Progenitor cell of endocrine pancreas (in vitro differentiated cells): ENCODE measurements around the gene AGTR1. TPM values are rescaled to one million over a fixed set of nuclear protein-coding genes. Genes with fewer than 3 reads are reported as not detected.

Experiments
- DNase-seq: peaks from one replicate; pipeline ENCODE4 v3.0.0; 2021; ENCODE audit warnings: low spot score; ENCODE audit not compliant: unreplicated experiment
- H3K27ac Mint-ChIP-seq: 2 replicates; pipeline ENCODE4 v1.8.0; 2021; ENCODE audit warnings: mild to moderate bottlenecking, moderate library complexity, mixed read lengths
- H3K27me3 Mint-ChIP-seq: 2 replicates; pipeline ENCODE4 v1.8.0; 2021; ENCODE audit warnings: mixed read lengths
- H3K36me3 Mint-ChIP-seq: 2 replicates; pipeline ENCODE4 v1.8.0; 2022; ENCODE audit warnings: mixed read lengths; ENCODE audit not compliant: insufficient read depth
- H3K4me1 Mint-ChIP-seq: 2 replicates; pipeline ENCODE4 v1.8.0; 2021; ENCODE audit warnings: low read depth, mixed read lengths
- H3K4me3 Mint-ChIP-seq: 2 replicates; pipeline ENCODE4 v1.8.0; 2021; ENCODE audit warnings: low read depth, mild to moderate bottlenecking, moderate library complexity, mixed read lengths
- H3K9me3 Mint-ChIP-seq: 2 replicates; pipeline ENCODE4 v1.8.0; 2021; ENCODE audit warnings: low read depth, mixed read lengths
- total RNA-seq: library from RNA; stranded (reverse); gene quantifications from 2 replicates; pipeline ENCODE4 v1.2.1, GENCODE V29; 2021
- TF ChIP-seq, protein P1 (sequence below): fragments of 200-600 bp; sonication (generic); IDR thresholded peaks from one replicate; pipeline ENCODE4 v1.5.0; 2021; ENCODE audit warnings: antibody characterized with exemption, mild to moderate bottlenecking; ENCODE audit not compliant: unreplicated experiment

Gene AGTR1
- total RNA-seq, 1 donor from 2014 or later = 8.2 TPM

DNA sequence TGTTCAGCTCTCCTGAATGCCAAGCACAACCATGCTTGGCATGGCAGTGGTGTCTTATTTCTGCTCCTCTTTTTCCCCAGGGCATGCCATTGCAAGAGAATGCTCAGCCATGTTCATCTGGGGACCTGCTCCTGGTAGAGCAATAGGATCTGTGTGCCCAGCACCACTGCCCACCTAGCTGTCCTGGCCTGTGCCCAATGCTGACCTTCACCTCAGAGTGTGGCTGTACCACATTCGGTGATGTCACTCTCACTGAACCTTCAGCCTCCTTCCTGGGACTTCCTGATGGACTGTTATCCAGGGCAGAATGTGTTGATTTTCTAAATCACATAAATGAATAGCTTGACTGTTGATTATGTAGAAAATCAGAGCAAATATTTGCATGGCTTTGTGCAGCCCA lies 42.0 kb downstream of the AGTR1 start:
- Mint-ChIP-seq H3K27ac (no peak overlapping the region), H3K4me3 (no peak overlapping the region)
- DNase-seq = no peak

DNA sequence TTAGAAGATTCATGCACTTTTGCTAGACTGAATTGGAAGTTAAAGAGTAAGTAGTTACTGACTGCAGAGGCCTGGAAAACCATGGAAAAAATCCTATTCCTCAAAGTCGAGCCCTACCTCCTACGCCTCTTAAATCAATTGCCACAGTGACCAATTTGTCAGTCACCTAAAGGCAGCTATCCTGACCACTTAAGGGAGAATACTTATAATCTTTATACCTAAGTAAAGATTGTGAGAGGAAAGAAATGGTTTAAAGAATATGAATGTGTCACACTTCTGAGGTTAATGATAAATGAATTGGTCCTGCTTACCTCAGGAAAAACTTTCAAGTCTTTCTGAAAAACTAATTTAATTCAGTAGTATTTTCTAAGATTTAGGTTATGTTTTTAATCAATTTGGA lies 42.6 kb downstream of the AGTR1 start:
- DNase-seq = no peak
- Mint-ChIP-seq H3K4me3 (no peak overlapping the region), H3K27me3 (no peaks in the 10 kb centered on the region), H3K27ac (no peak overlapping the region), H3K9me3 (no peaks in the 10 kb centered on the region), H3K4me1 (peaks cover 3% of the 10 kb centered on the region), H3K36me3 (peaks cover 2% of the 10 kb centered on the region)
- TF ChIP-seq, protein P1, sequence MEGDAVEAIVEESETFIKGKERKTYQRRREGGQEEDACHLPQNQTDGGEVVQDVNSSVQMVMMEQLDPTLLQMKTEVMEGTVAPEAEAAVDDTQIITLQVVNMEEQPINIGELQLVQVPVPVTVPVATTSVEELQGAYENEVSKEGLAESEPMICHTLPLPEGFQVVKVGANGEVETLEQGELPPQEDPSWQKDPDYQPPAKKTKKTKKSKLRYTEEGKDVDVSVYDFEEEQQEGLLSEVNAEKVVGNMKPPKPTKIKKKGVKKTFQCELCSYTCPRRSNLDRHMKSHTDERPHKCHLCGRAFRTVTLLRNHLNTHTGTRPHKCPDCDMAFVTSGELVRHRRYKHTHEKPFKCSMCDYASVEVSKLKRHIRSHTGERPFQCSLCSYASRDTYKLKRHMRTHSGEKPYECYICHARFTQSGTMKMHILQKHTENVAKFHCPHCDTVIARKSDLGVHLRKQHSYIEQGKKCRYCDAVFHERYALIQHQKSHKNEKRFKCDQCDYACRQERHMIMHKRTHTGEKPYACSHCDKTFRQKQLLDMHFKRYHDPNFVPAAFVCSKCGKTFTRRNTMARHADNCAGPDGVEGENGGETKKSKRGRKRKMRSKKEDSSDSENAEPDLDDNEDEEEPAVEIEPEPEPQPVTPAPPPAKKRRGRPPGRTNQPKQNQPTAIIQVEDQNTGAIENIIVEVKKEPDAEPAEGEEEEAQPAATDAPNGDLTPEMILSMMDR = no peak

More for the DNA sequence above, 42.0 kb downstream of the AGTR1 start:
- TF ChIP-seq, protein P1 = no peak
- no peaks in the 10 kb centered on the region for H3K27me3 Mint-ChIP-seq
- H3K36me3 Mint-ChIP-seq = peaks cover 2% of the 10 kb centered on the region
- peaks cover 3% of the 10 kb centered on the region for H3K4me1 Mint-ChIP-seq
- H3K9me3 Mint-ChIP-seq = no peaks in the 10 kb centered on the region

DNA sequence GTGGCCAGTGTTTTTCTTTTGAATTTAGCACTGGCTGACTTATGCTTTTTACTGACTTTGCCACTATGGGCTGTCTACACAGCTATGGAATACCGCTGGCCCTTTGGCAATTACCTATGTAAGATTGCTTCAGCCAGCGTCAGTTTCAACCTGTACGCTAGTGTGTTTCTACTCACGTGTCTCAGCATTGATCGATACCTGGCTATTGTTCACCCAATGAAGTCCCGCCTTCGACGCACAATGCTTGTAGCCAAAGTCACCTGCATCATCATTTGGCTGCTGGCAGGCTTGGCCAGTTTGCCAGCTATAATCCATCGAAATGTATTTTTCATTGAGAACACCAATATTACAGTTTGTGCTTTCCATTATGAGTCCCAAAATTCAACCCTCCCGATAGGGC lies 43.5 kb downstream of the AGTR1 start:
- Mint-ChIP-seq H3K4me3 (no peak overlapping the region), H3K4me1 (peaks cover 3% of the 10 kb centered on the region), H3K27ac (no peak overlapping the region), H3K36me3 (peaks cover 2% of the 10 kb centered on the region), H3K27me3 (no peaks in the 10 kb centered on the region), H3K9me3 (no peaks in the 10 kb centered on the region)
- DNase-seq = no peak
- TF ChIP-seq, protein P1 = no peak

DNA sequence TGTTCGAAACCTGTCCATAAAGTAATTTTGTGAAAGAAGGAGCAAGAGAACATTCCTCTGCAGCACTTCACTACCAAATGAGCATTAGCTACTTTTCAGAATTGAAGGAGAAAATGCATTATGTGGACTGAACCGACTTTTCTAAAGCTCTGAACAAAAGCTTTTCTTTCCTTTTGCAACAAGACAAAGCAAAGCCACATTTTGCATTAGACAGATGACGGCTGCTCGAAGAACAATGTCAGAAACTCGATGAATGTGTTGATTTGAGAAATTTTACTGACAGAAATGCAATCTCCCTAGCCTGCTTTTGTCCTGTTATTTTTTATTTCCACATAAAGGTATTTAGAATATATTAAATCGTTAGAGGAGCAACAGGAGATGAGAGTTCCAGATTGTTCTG lies 44.4 kb downstream of the AGTR1 start:
- Mint-ChIP-seq H3K9me3 (no peaks in the 10 kb centered on the region), H3K27ac (no peak overlapping the region), H3K4me1 (peaks cover 3% of the 10 kb centered on the region), H3K4me3 (no peak overlapping the region), H3K36me3 (peaks cover 2% of the 10 kb centered on the region), H3K27me3 (no peaks in the 10 kb centered on the region)
- no peak for DNase-seq
- TF ChIP-seq, protein P1 = no peak

DNA sequence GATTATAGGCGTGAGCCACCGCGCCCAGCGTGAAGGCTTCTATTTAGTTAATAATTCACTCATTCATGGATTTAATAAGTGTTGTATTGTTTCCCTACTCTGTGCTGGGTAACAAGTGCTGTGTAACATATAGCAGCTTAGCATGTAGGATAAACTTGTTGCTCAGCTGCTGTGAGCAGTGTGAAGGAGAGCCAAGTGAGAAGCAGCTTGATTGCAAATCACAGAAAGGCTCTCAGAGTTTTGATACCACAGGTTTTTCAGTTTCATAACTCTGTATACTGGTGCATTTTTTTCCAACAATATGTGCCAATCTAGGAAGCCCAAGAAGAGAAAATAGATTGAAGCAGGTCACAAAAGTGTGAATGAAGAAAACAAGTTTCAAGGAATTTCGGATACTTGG lies 48.4 kb downstream of the AGTR1 start:
- DNase-seq = no peak
- no peaks in the 10 kb centered on the region for H3K36me3 Mint-ChIP-seq
- H3K4me3 Mint-ChIP-seq = no peak overlapping the region
- no peaks in the 10 kb centered on the region for H3K9me3 Mint-ChIP-seq
- no peaks in the 10 kb centered on the region for H3K4me1 Mint-ChIP-seq
- TF ChIP-seq, protein P1 = no peak
- no peak overlapping the region for H3K27ac Mint-ChIP-seq
- no peaks in the 10 kb centered on the region for H3K27me3 Mint-ChIP-seq
